IMR-90 (cell line): Measurements from ENCODE around the gene GIMAP7. TPM values are rescaled to one million over a fixed set of nuclear protein-coding genes. Genes with fewer than 3 reads are reported as not detected.
"Not testable (repeated sequence)": the region's sequence is repeated elsewhere in the genome, so short reads cannot be mapped to it uniquely, and the experiment has no call there.

Source experiments
- ATAC-seq: fragments of 200-7000 bp; cut with Tn5 transposase; 2 replicates; pipeline ENCODE4 v1.9.1; 2020; ENCODE audit warnings: low read depth, mild to moderate bottlenecking, moderate library complexity
- BruUV-seq: library from RNA; stranded (reverse); fragments of 400-500 nt; replicated peaks from 2 replicates; lab custom pipeline; 2021; lab: Mats Ljungman, UMichigan
- CTCF ChIA-PET: fragments of 300-600 bp; formaldehyde crosslinking; extraction: SDS; loops from one replicate; lab custom pipeline; 2021; ENCODE audit warnings: antibody characterized with exemption; lab: Yijun Ruan, JAX
- POLR2A ChIA-PET: fragments of 300-600 bp; sonication (Branson Sonifier 250); formaldehyde crosslinking; loops from one replicate; lab custom pipeline; 2022; ENCODE audit warnings: antibody characterized with exemption; ENCODE audit not compliant: unreplicated experiment; lab: Charles Lee
- DNase-seq: peaks from one replicate; pipeline ENCODE4 v3.0.0; 2013
- H2AFZ ChIP-seq: replicated peaks from 2 replicates; pipeline ENCODE3; 2013; ENCODE audit warnings: low read length, mild to moderate bottlenecking; ENCODE audit not compliant: poor library complexity
- H2AK5ac ChIP-seq: 2 replicates; pipeline ENCODE4 v1.6.1; 2013; ENCODE audit warnings: low read depth, low read length, inconsistent platforms
- H2AK9ac ChIP-seq: replicated peaks from 2 replicates; pipeline ENCODE3; 2013; ENCODE audit warnings: mild to moderate bottlenecking, low read depth, low read length, moderate library complexity; ENCODE audit not compliant: poor library complexity
- H2BK120ac ChIP-seq: 2 replicates; pipeline ENCODE4 v1.6.1; 2013; ENCODE audit warnings: low read depth, low read length, inconsistent platforms
- H2BK15ac ChIP-seq: 3 replicates; pipeline ENCODE4 v1.6.1; 2013; ENCODE audit warnings: low read depth, low read length, inconsistent platforms
- H2BK20ac ChIP-seq: 2 replicates; pipeline ENCODE4 v1.6.1; 2013; ENCODE audit warnings: low read depth, mild to moderate bottlenecking, inconsistent platforms, low read length, moderate library complexity
- H2BK5ac ChIP-seq: 2 replicates; pipeline ENCODE4 v1.6.1; 2013; ENCODE audit warnings: mild to moderate bottlenecking, low read depth, low read length, inconsistent platforms; ENCODE audit not compliant: poor library complexity, severe bottlenecking
- H3K14ac ChIP-seq: replicated peaks from 2 replicates; pipeline ENCODE4 v1.6.1; 2013; ENCODE audit warnings: low read depth, low read length, inconsistent platforms
- H3K18ac ChIP-seq: 2 replicates; pipeline ENCODE4 v1.6.1; 2013; ENCODE audit warnings: low read depth, low read length, control low read depth
- H3K23ac ChIP-seq: 2 replicates; pipeline ENCODE4 v1.6.1; 2013; ENCODE audit warnings: low read depth, low read length, inconsistent platforms
- H3K27ac ChIP-seq: 2 replicates; pipeline ENCODE4 v1.5.1; 2013; ENCODE audit warnings: mild to moderate bottlenecking, control low read depth, low read length; ENCODE audit not compliant: insufficient read depth
- H3K27me3 ChIP-seq: 2 replicates; pipeline ENCODE4 v1.6.1; 2013; ENCODE audit warnings: low read length; ENCODE audit not compliant: control insufficient read depth, insufficient read depth
- H3K36me3 ChIP-seq: 2 replicates; pipeline ENCODE4 v1.6.1; 2013; ENCODE audit warnings: low read length, mixed read lengths; ENCODE audit not compliant: control insufficient read depth, insufficient read depth
- H3K4ac ChIP-seq: 2 replicates; pipeline ENCODE4 v1.6.1; 2013; ENCODE audit warnings: low read depth, low read length, inconsistent platforms
- H3K4me1 ChIP-seq: 2 replicates; pipeline ENCODE4 v1.6.1; 2013; ENCODE audit warnings: low read length, mixed read lengths; ENCODE audit not compliant: control insufficient read depth, insufficient read depth
- H3K4me2 ChIP-seq: 2 replicates; pipeline ENCODE4 v1.6.1; 2013; ENCODE audit warnings: low read depth, mild to moderate bottlenecking, control low read depth, low read length, moderate library complexity
- H3K4me3 ChIP-seq: 2 replicates; pipeline ENCODE4 v1.5.1; 2013; ENCODE audit warnings: low read depth, mild to moderate bottlenecking, control low read depth, low read length, moderate library complexity; ENCODE audit not compliant: insufficient read depth
- H3K56ac ChIP-seq: 2 replicates; pipeline ENCODE4 v1.6.1; 2013; ENCODE audit warnings: low read length, inconsistent platforms; ENCODE audit not compliant: insufficient read depth; ENCODE audit errors: extremely low read depth
- H3K79me1 ChIP-seq, 2 experiments: 2 replicates each; pipeline ENCODE4 v1.6.1; 2013; ENCODE audit warnings: low read length in 2 of 2, inconsistent platforms in 1 of 2, low read depth in 1 of 2
- H3K9ac ChIP-seq: 2 replicates; pipeline ENCODE4 v1.6.1; 2013; ENCODE audit warnings: low read depth, low read length, control low read depth
- H3K9me1 ChIP-seq: 2 replicates; pipeline ENCODE4 v1.6.1; 2013; ENCODE audit warnings: low read length, inconsistent platforms; ENCODE audit not compliant: insufficient read depth
- H3K9me3 ChIP-seq: 2 replicates; pipeline ENCODE4 v1.6.1; 2013; ENCODE audit warnings: low read length; ENCODE audit not compliant: control insufficient read depth, insufficient read depth
- H4K20me1 ChIP-seq: 2 replicates; pipeline ENCODE4 v1.6.1; 2013; ENCODE audit warnings: low read length, inconsistent platforms; ENCODE audit not compliant: insufficient read depth
- H4K5ac ChIP-seq: 2 replicates; pipeline ENCODE4 v1.6.1; 2013; ENCODE audit warnings: mild to moderate bottlenecking, low read depth, low read length, control low read depth
- H4K8ac ChIP-seq, 2 experiments: 2 replicates each; pipeline ENCODE4 v1.6.1; 2013; ENCODE audit warnings: low read depth in 2 of 2, low read length in 2 of 2, control low read depth in 1 of 2, inconsistent platforms in 1 of 2
- H4K91ac ChIP-seq: 2 replicates; pipeline ENCODE4 v1.6.1; 2013; ENCODE audit warnings: low read depth, low read length, inconsistent platforms; ENCODE audit not compliant: insufficient read depth
- WGBS, 2 experiments: methylation state at CpG; one replicate each; pipeline versions ENCODE4 v1.1.5 to v1.1.7; 2013; ENCODE audit warnings: missing lambda C conversion rate in 2 of 2; ENCODE audit not compliant: insufficient read length in 1 of 2; ENCODE audit errors: extremely low coverage in 2 of 2; 5-methylcytosine and 5-hydroxymethylcytosine counted together
- dilution Hi-C: fragments of 300-500 bp; cut with HindIII; formaldehyde crosslinking; loops from one replicate; pipeline ENCODE4 v1.14.3; 2018; ENCODE audit warnings: low sequenced_read_pairs; ENCODE audit not compliant: unreplicated experiment
- in situ Hi-C: fragments of 300-500 bp; cut with MboI; formaldehyde crosslinking; loops from 3 replicates; pipeline ENCODE4 v1.14.3; 2019; ENCODE audit warnings: low sequenced_read_pairs, inconsistent platforms, mixed read lengths
- intact Hi-C: fragments of 100-400 bp; cut with micrococcal nuclease; formaldehyde crosslinking; loops from 2 replicates; pipeline ENCODE4 v1.10.0; 2022
- polyA plus RNA-seq, 3 experiments: library from polyadenylated mRNA; depleted of rRNA; stranded (reverse); fragments of >200 nt; gene quantifications; 2 replicates each; pipeline ENCODE4 v1.2.3, GENCODE V29; 2012; ENCODE audit warnings: low replicate concordance in 1 of 3
- total RNA-seq: library from RNA; depleted of rRNA; stranded (reverse); fragments of >200 nt; gene quantifications from 2 replicates; pipeline ENCODE4 v1.2.3, GENCODE V29; 2012

Gene GIMAP7
- total and polyA plus RNA-seq, 2 of the 4 experiments (the other 2 are of a cell fraction), result not detected

DNA sequence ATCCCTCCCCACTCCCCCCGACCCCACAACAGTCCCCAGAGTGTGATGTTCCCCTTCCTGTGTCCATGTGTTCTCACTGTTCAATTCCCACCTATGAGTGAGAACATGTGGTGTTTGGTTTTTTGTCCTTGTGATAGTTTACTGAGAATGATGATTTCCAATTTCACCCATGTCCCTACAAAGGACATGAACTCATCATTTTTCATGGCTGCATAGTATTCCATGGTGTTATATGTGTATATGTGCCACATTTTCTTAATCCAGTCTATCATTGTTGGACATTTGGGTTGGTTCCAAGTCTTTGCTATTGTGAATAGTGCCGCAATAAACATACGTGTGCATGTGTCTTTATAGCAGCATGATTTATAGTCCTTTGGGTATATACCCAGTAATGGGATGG, 21.2 kb upstream of the GIMAP7 start:
- H2AFZ ChIP-seq, H3K4me1 ChIP-seq, H2BK15ac ChIP-seq, H3K9me3 ChIP-seq, H4K20me1 ChIP-seq, H2AK5ac ChIP-seq, DNase-seq, POLR2A ChIA-PET, H3K9me1 ChIP-seq, H4K5ac ChIP-seq, H3K79me1 ChIP-seq, H3K27me3 ChIP-seq, H2BK5ac ChIP-seq, H3K4ac ChIP-seq, H4K91ac ChIP-seq, ATAC-seq, H4K8ac ChIP-seq, H3K27ac ChIP-seq, H3K36me3 ChIP-seq, H3K4me2 ChIP-seq, H2BK20ac ChIP-seq, H2AK9ac ChIP-seq, H3K18ac ChIP-seq, intact Hi-C loops, dilution Hi-C loops, BruUV-seq, in situ Hi-C loops, H3K9ac ChIP-seq, CTCF ChIA-PET, H3K4me3 ChIP-seq, H3K56ac ChIP-seq, H3K14ac ChIP-seq, H2BK120ac ChIP-seq, H3K23ac ChIP-seq: not testable (repeated sequence)
- WGBS, 2 experiments, result no CpG with 5 or more reads among the region's 3 CpGs
